Kidney epithelial cell (primary cell): ENCODE results near the gene PLXNB2. TPM values are rescaled to one million over a fixed set of nuclear protein-coding genes. Genes with fewer than 3 reads are reported as not detected.

ENCODE experiments used
- DNase-seq: peaks from one replicate; pipeline ENCODE4 v3.0.0-alpha.2; 2010; ENCODE audit warnings: low read depth
- H3K27me3 ChIP-seq: 2 replicates; pipeline ENCODE4 v1.6.0; 2011; ENCODE audit warnings: low read length; ENCODE audit not compliant: control insufficient read depth, insufficient read depth
- H3K36me3 ChIP-seq: 2 replicates; pipeline ENCODE4 v1.5.1; 2011; ENCODE audit warnings: low read length; ENCODE audit not compliant: control insufficient read depth, insufficient read depth
- H3K4me3 ChIP-seq: 2 replicates; pipeline ENCODE4 v1.5.1; 2011; ENCODE audit warnings: low read depth, mild to moderate bottlenecking, control low read depth, low read length
- CTCF ChIP-seq: IDR thresholded peaks from 2 replicates; pipeline ENCODE4 v1.5.1; 2011; ENCODE audit warnings: mild to moderate bottlenecking, moderate library complexity, low read length, control low read depth, inconsistent platforms; ENCODE audit not compliant: insufficient read depth, poor library complexity, severe bottlenecking
- total RNA-seq: library from RNA; depleted of rRNA; stranded (reverse); fragments of >200 nt; gene quantifications from 2 replicates; pipeline ENCODE4 v1.2.3, GENCODE V29; 2015

PLXNB2 gene
- total RNA-seq, 1 donor from 2014 or later: 251 TPM

- no peak overlapping the region for H3K4me3 ChIP-seq
- no peaks in the 10 kb centered on the region for H3K36me3 ChIP-seq
- no peaks in the 10 kb centered on the region for H3K27me3 ChIP-seq
- DNase-seq: no peak
- TF ChIP-seq CTCF: no peak
Measured at GRCh38 chr22:50228366-50228765, 79.1 kb downstream of the PLXNB2 start.

GRCh38 chr22:50227579-50228215 is 79.7 kb downstream of the PLXNB2 start:
- Histone ChIP-seq H3K4me3 (no peak overlapping the region), H3K36me3 (no peaks in the 10 kb centered on the region), H3K27me3 (no peaks in the 10 kb centered on the region)
- no peak for TF ChIP-seq CTCF
- DNase-seq: no peak

GRCh38 chr22:50226875-50227165 is 80.6 kb downstream of the PLXNB2 start:
- DNase-seq: no peak
- H3K36me3 ChIP-seq: no peaks in the 10 kb centered on the region
- H3K4me3 ChIP-seq: no peak overlapping the region
- H3K27me3 ChIP-seq: no peaks in the 10 kb centered on the region
- TF ChIP-seq CTCF: no peak

- no peak overlapping the region for H3K4me3 ChIP-seq
- no peaks in the 10 kb centered on the region for H3K36me3 ChIP-seq
- no peaks in the 10 kb centered on the region for H3K27me3 ChIP-seq
- no peak for TF ChIP-seq CTCF
- no peak for DNase-seq
Measured at GRCh38 chr22:50226063-50226874, 81.2 kb downstream of the PLXNB2 start.

DNA sequence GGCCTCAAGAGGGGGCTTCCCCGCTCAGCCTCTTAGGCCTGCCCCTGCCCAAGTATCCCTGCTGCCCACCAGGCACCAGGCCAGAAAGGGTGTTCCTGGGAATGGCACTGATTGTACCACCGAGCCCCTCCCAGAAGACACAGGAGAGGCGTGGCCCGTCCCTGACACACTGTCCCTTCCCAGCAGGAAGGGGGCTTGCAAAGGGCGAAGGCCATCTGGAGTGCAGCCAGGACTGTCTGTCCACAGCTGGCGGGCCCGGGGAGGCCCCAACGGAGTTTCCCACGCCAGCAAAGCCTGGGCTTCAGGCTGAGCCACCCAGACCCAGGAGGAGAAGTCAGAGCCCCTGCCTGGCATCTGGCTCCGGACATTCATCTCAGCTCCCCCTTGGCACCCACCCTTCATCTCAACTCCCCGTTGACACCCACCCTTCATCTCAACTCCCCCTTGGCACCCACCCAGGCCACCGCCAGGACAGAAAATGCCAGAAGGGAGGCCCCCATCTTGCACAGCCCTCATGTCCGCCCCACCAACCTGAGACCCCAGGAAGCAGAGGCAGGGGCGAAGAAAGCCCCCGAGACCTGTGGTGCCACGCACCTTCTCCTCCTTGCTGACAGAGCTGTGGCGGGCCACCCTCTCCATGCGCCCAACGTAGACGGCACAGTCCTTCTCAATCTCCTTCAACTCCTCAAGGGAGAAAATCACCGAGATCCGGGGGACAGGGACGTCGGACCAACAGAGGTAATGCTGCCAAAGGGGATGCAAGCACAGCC is 82.1 kb downstream of the PLXNB2 start:
- no peak for TF ChIP-seq CTCF
- Histone ChIP-seq H3K36me3 (no peaks in the 10 kb centered on the region), H3K27me3 (no peaks in the 10 kb centered on the region), H3K4me3 (no peak overlapping the region)
- no peak for DNase-seq

Other genes starting within 250 kb of the PLXNB2 start
- not detected in 2 replicates for gene TTLL8, start 249.3 kb downstream of the PLXNB2 start, total RNA-seq
- not detected in 2 replicates for gene MLC1, start 222.2 kb downstream of the PLXNB2 start, total RNA-seq
- 0.21 and 1.7 TPM in 2 replicates for gene MOV10L1, start 217.6 kb downstream of the PLXNB2 start, total RNA-seq
- gene PANX2, start 136.9 kb downstream of the PLXNB2 start, total RNA-seq: 0.33 and 1.1 TPM in 2 replicates
- 60.2 and 73.5 TPM in 2 replicates for gene TRABD, start 121.7 kb downstream of the PLXNB2 start, total RNA-seq
- 12.0 and 14.8 TPM in 2 replicates for gene SELENOO, start 106.6 kb downstream of the PLXNB2 start, total RNA-seq
- 27.2 and 33.6 TPM in 2 replicates for gene TUBGCP6, start 62.6 kb downstream of the PLXNB2 start, total RNA-seq
- gene HDAC10, start 56.4 kb downstream of the PLXNB2 start, total RNA-seq: 21.1 and 34.8 TPM in 2 replicates
- 25.5 and 27.3 TPM in 2 replicates for gene MAPK12, start 46.0 kb downstream of the PLXNB2 start, total RNA-seq
- gene MAPK11, start 37.3 kb downstream of the PLXNB2 start, total RNA-seq: 11.9 and 12.9 TPM in 2 replicates
- gene DENND6B, start 19.4 kb upstream of the PLXNB2 start, total RNA-seq: 4.5 TPM in 2 replicates
- gene PPP6R2, start 35.7 kb upstream of the PLXNB2 start, total RNA-seq: 45.2 and 53.4 TPM in 2 replicates
- 96.6 and 127 TPM in 2 replicates for gene SBF1, start 167.4 kb upstream of the PLXNB2 start, total RNA-seq
- 27.3 and 29.0 TPM in 2 replicates for gene ADM2, start 173.9 kb upstream of the PLXNB2 start, total RNA-seq
- gene MIOX, start 179.2 kb upstream of the PLXNB2 start, total RNA-seq: 0.68 and 1.8 TPM in 2 replicates
- 48.3 and 75.4 TPM in 2 replicates for gene LMF2, start 200.1 kb upstream of the PLXNB2 start, total RNA-seq
- 41.3 and 50.2 TPM in 2 replicates for gene NCAPH2, start 200.6 kb upstream of the PLXNB2 start, total RNA-seq
- 2.3 and 5.7 TPM in 2 replicates for gene SCO2, start 218.0 kb upstream of the PLXNB2 start, total RNA-seq
- gene TYMP, start 222.4 kb upstream of the PLXNB2 start, total RNA-seq: 53.1 and 63.5 TPM in 2 replicates
- 16.3 and 20.1 TPM in 2 replicates for gene KLHDC7B, start 238.3 kb upstream of the PLXNB2 start, total RNA-seq